Measurements from ENCODE around the gene MOSMO. TPM values are rescaled to one million over a fixed set of nuclear protein-coding genes. Genes with fewer than 3 reads are reported as not detected.

The MOSMO gene
- polyA plus RNA-seq, 1 of the 3 experiments (the other 2 are of a cell fraction), result 8.0 TPM

DNA sequence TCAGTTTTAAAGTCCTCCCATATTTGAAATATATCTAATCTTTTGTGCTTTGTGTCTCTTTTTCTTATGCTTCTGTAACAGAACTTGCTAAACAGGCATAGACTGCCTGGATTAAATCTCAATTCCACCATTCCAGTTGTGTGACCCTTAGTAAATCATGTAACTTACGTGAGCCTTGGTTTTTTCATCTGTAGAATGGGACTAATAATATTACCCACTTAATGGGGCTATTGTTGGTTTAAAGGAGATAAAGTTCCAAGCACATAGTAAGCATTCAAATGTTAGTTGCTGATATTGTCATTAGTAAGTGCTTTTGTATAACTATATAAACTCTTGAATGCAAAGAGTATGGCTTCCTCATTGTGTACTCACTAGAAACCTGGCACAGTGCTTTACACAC lies 78.5 kb downstream of the MOSMO start:
- no peak overlapping the region for H2AFZ ChIP-seq (ENCODE audit: low read depth)
- no peak for TF ChIP-seq GATA2 (CRISPR knock-in tag; IDR thresholded peaks at IDR 0.05)
- TF ChIP-seq SIN3A (IDR thresholded peaks at IDR 0.05; ENCODE audit: borderline replicate concordance, low read depth, low read length), result no peak
- TF ChIP-seq MEF2A (IDR thresholded peaks at IDR 0.05; ENCODE audit: borderline replicate concordance, low read depth), result no peak
- TF ChIP-seq RFX5 (IDR thresholded peaks at IDR 0.05; ENCODE audit: low read length), result no peak
- TF ChIP-seq, protein P1, sequence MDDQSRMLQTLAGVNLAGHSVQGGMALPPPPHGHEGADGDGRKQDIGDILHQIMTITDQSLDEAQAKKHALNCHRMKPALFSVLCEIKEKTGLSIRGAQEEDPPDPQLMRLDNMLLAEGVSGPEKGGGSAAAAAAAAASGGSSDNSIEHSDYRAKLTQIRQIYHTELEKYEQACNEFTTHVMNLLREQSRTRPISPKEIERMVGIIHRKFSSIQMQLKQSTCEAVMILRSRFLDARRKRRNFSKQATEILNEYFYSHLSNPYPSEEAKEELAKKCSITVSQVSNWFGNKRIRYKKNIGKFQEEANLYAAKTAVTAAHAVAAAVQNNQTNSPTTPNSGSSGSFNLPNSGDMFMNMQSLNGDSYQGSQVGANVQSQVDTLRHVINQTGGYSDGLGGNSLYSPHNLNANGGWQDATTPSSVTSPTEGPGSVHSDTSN (IDR thresholded peaks at IDR 0.05), result no peak
- TF ChIP-seq CHD2 (IDR thresholded peaks at IDR 0.05; ENCODE audit: low read length, partially characterized antibody), result no peak
- TF ChIP-seq, protein P2, sequence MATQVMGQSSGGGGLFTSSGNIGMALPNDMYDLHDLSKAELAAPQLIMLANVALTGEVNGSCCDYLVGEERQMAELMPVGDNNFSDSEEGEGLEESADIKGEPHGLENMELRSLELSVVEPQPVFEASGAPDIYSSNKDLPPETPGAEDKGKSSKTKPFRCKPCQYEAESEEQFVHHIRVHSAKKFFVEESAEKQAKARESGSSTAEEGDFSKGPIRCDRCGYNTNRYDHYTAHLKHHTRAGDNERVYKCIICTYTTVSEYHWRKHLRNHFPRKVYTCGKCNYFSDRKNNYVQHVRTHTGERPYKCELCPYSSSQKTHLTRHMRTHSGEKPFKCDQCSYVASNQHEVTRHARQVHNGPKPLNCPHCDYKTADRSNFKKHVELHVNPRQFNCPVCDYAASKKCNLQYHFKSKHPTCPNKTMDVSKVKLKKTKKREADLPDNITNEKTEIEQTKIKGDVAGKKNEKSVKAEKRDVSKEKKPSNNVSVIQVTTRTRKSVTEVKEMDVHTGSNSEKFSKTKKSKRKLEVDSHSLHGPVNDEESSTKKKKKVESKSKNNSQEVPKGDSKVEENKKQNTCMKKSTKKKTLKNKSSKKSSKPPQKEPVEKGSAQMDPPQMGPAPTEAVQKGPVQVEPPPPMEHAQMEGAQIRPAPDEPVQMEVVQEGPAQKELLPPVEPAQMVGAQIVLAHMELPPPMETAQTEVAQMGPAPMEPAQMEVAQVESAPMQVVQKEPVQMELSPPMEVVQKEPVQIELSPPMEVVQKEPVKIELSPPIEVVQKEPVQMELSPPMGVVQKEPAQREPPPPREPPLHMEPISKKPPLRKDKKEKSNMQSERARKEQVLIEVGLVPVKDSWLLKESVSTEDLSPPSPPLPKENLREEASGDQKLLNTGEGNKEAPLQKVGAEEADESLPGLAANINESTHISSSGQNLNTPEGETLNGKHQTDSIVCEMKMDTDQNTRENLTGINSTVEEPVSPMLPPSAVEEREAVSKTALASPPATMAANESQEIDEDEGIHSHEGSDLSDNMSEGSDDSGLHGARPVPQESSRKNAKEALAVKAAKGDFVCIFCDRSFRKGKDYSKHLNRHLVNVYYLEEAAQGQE (IDR thresholded peaks at IDR 0.05; ENCODE audit: low read depth, low read length), result no peak
- TF ChIP-seq SMC3 (IDR thresholded peaks at IDR 0.05; ENCODE audit: low read depth, low read length), result no peak
- TF ChIP-seq MXI1 (IDR thresholded peaks at IDR 0.05; ENCODE audit: low read depth, low read length), result no peak
- TF ChIP-seq FOXJ3 (CRISPR knock-in tag; IDR thresholded peaks at IDR 0.05), result no peak
- TF ChIP-seq EZH2phosphoT487 (IDR thresholded peaks at IDR 0.05; ENCODE audit: borderline replicate concordance, low read depth), result no peak
- no peak for TF ChIP-seq FOSL2 (IDR thresholded peaks at IDR 0.05; ENCODE audit: borderline replicate concordance, low read depth)
- TF ChIP-seq, protein P3, sequence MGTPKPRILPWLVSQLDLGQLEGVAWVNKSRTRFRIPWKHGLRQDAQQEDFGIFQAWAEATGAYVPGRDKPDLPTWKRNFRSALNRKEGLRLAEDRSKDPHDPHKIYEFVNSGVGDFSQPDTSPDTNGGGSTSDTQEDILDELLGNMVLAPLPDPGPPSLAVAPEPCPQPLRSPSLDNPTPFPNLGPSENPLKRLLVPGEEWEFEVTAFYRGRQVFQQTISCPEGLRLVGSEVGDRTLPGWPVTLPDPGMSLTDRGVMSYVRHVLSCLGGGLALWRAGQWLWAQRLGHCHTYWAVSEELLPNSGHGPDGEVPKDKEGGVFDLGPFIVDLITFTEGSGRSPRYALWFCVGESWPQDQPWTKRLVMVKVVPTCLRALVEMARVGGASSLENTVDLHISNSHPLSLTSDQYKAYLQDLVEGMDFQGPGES (IDR thresholded peaks at IDR 0.05; ENCODE audit: low read depth, low read length), result no peak
- no peak for TF ChIP-seq FOXM1 (IDR thresholded peaks at IDR 0.05; ENCODE audit: low read depth)
- TF ChIP-seq, protein P4, sequence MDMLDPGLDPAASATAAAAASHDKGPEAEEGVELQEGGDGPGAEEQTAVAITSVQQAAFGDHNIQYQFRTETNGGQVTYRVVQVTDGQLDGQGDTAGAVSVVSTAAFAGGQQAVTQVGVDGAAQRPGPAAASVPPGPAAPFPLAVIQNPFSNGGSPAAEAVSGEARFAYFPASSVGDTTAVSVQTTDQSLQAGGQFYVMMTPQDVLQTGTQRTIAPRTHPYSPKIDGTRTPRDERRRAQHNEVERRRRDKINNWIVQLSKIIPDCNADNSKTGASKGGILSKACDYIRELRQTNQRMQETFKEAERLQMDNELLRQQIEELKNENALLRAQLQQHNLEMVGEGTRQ (IDR thresholded peaks at IDR 0.05; ENCODE audit: borderline replicate concordance, low read depth, low read length), result no peak
- TF ChIP-seq RCOR1 (IDR thresholded peaks at IDR 0.05; ENCODE audit: low read length), result no peak
- no peak for TF ChIP-seq JUND (IDR thresholded peaks at IDR 0.05)
- TF ChIP-seq NRF1 (IDR thresholded peaks at IDR 0.05; ENCODE audit: low read depth, low read length), result no peak
- TF ChIP-seq TAF1 (IDR thresholded peaks at IDR 0.05; ENCODE audit: borderline replicate concordance, low read depth, low read length), result no peak
- no peak overlapping the region for H3K4me3 ChIP-seq (ENCODE audit: low read depth in 2 of 2, low read length in 1 of 2)
- H3K79me2 ChIP-seq (ENCODE audit: insufficient read depth), result no peaks in the 10 kb centered on the region
- H3K36me3 ChIP-seq (replicated peaks in 1 of 2; ENCODE audit: control insufficient read depth in 1 of 2, insufficient read depth in 2 of 2, low read length in 1 of 2), result peaks cover 4 to 24% of the 10 kb centered on the region in 2 experiments
- no peaks in the 10 kb centered on the region for H3F3A ChIP-seq (replicated peaks; ENCODE audit: insufficient read depth)
- H3K4me2 ChIP-seq, result no peak overlapping the region
- H4K20me1 ChIP-seq (ENCODE audit: insufficient read depth), result no peaks in the 10 kb centered on the region
- no peak overlapping the region for H3K27ac ChIP-seq (ENCODE audit: low read depth in 2 of 2, low read length in 1 of 2)
- H3K4me1 ChIP-seq (ENCODE audit: control insufficient read depth in 1 of 2, insufficient read depth in 2 of 2, low read depth in 1 of 2, low read length in 1 of 2), result no peaks in the 10 kb centered on the region; a peak in 1 of 4 replicates
- POLR2A ChIA-PET, result no interaction called here
- H3K9ac ChIP-seq, result no peak overlapping the region
- no peaks in the 10 kb centered on the region for H3K9me3 ChIP-seq
- CTCF ChIA-PET, result interaction anchor here (1.9 kb wide), 1 partner anchor 9 kb away, joined by 7 read pairs; no protein-coding TSS in a partner anchor
- WGBS (ENCODE audit: low lambda C conversion rate), result 97% methylated on average over 1 of the region's 1 CpG
- no peaks in the 10 kb centered on the region for H3K9me2 ChIP-seq
- no peak for DNase-seq
- H3K27me3 ChIP-seq (ENCODE audit: insufficient read depth), result no peaks in the 10 kb centered on the region
